HT1080 (cell line): Measurements from ENCODE around the gene GIGYF2. TPM values are rescaled to one million over a fixed set of nuclear protein-coding genes. Genes with fewer than 3 reads are reported as not detected.

ENCODE experiments used
- small RNA-seq: library from RNA; depleted of rRNA; stranded (forward); fragments of <200 nt; gene quantifications from one replicate; pipeline ENCODE3, GENCODE V24; 2014
- total RNA-seq: library from RNA; depleted of rRNA; stranded (reverse); fragments of >200 nt; shearing (Covaris generic); gene quantifications from 2 replicates; pipeline ENCODE4 v1.2.3, GENCODE V29; 2014; rRNA removed

The GIGYF2 gene
- total RNA-seq, 1 experiment from 2014 or later = 49.2 TPM

Small RNAs within 50 kb of the gene (small RNA-seq; reads per million reads assigned to genes)
- gene RF00019 (not detected), gene RN7SL359P (0.25 reads per million, percentile 18 among the genes with 10 or more reads in this experiment), gene RNU6-107P (not detected)

Other genes starting within 250 kb of the GIGYF2 start
- not detected in 2 replicates for gene ALPI, start 241.2 kb upstream of the GIGYF2 start, total RNA-seq
- gene ECEL1, start 209.5 kb upstream of the GIGYF2 start, total RNA-seq = not detected in 2 replicates
- gene PRSS56, start 176.9 kb upstream of the GIGYF2 start, total RNA-seq = not detected in 2 replicates
- gene CHRND, start 171.2 kb upstream of the GIGYF2 start, total RNA-seq = not detected in 2 replicates
- not detected in 2 replicates for gene CHRNG, start 157.6 kb upstream of the GIGYF2 start, total RNA-seq
- gene TIGD1, start 146.8 kb upstream of the GIGYF2 start, total RNA-seq = 4.2 and 5.6 TPM in 2 replicates
- gene EIF4E2, start 146.6 kb upstream of the GIGYF2 start, total RNA-seq = 108 and 123 TPM in 2 replicates
- gene EFHD1, start 63.7 kb upstream of the GIGYF2 start, total RNA-seq = not detected in 2 replicates
- gene KCNJ13, start 79.2 kb downstream of the GIGYF2 start, total RNA-seq = not detected in 2 replicates
- gene SNORC, start 172.9 kb downstream of the GIGYF2 start, total RNA-seq = 0.61 and 0.84 TPM in 2 replicates